ENCODE data around the gene UBE2E3.

UBE2E3 gene

DNA sequence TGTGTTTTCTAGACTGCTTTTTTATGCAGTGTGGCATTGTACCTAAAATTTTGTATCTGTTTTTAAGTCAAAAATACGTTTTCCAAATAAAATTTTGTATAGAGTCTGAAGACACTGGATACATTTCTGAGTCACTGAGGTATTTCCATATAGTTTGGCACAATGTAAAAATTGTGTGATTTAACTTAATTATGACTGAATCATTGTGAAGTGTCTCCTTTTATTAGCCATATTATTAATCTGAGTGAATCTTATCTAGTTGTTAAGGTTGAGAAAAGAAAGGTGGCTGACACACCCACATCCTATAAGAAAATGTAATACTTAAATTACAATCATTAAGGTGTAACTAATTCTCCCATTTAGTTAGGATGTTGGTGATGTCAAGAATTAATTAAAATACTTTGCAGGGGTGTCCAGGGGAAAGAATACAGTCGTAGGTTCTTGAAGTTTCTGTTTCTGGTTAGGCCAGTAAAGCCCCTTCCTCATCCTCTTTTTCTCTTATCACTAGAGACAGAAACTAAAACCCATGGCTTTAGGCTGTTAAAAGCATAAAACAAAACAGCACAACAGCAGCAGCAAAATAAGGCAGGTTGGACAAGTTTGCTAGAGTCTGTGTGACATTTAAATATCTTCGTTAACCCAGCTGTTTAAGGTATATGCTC is 71.6 kb downstream of the UBE2E3 start:
- in situ Hi-C loops (cut with HindIII; ENCODE audit: low sequenced_read_pairs) = no loop called here
- no peak overlapping the region for H3K4me3 ChIP-seq (ENCODE audit: low read depth, low read length)
- DNase-seq (ENCODE audit: low read depth, low spot score) = no peak
- TF ChIP-seq, protein P1, sequence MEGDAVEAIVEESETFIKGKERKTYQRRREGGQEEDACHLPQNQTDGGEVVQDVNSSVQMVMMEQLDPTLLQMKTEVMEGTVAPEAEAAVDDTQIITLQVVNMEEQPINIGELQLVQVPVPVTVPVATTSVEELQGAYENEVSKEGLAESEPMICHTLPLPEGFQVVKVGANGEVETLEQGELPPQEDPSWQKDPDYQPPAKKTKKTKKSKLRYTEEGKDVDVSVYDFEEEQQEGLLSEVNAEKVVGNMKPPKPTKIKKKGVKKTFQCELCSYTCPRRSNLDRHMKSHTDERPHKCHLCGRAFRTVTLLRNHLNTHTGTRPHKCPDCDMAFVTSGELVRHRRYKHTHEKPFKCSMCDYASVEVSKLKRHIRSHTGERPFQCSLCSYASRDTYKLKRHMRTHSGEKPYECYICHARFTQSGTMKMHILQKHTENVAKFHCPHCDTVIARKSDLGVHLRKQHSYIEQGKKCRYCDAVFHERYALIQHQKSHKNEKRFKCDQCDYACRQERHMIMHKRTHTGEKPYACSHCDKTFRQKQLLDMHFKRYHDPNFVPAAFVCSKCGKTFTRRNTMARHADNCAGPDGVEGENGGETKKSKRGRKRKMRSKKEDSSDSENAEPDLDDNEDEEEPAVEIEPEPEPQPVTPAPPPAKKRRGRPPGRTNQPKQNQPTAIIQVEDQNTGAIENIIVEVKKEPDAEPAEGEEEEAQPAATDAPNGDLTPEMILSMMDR (IDR thresholded peaks at IDR 0.05; ENCODE audit: low read depth, low read length) = no peak

DNA sequence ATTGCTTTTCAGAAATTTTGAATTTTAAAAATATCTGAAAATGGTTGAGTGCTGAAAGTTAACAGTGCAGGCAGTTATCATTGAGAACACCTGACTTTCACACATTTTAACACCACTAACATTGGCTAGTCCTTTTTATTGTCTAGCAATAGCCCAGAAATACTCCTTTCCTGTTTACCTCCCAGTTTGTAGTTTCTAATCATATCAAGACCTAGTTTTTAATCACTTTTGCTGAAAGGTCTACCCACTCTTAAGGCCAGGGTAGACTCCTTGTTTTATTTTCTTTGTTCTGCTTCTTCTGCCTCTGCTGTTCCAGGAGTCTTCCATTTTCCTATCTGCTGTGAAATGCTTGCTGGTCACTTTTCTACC is 72.1 kb downstream of the UBE2E3 start:
- DNase-seq (ENCODE audit: low read depth, low spot score) = no peak
- TF ChIP-seq, protein P1 (IDR thresholded peaks at IDR 0.05; ENCODE audit: low read depth, low read length) = no peak
- in situ Hi-C loops (cut with HindIII; ENCODE audit: low sequenced_read_pairs) = no loop called here
- no peak overlapping the region for H3K4me3 ChIP-seq (ENCODE audit: low read depth, low read length)

DNA sequence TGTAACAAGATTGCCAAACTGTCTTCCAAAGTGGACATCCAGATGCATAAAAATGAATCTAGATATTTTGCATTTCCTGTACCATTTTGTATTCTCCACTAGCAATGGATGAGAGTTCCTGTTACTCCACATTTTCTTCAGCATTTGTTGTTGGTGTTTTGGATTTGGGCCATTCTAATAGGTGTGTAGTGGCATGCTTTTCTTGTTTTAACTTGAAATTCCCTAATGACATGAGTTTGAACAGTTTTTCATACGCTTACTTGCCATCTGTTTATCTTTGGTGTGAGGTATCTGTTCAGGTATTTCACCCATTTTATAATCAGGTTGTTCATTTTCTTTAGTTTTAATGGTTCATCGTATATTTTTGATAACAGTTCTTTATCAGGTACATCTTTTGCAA is 73.9 kb downstream of the UBE2E3 start:
- in situ Hi-C loops (cut with HindIII; ENCODE audit: low sequenced_read_pairs) = no loop called here
- TF ChIP-seq, protein P1 (IDR thresholded peaks at IDR 0.05; ENCODE audit: low read depth, low read length) = no peak
- DNase-seq (ENCODE audit: low read depth, low spot score) = no peak
- no peak overlapping the region for H3K4me3 ChIP-seq (ENCODE audit: low read depth, low read length)

DNA sequence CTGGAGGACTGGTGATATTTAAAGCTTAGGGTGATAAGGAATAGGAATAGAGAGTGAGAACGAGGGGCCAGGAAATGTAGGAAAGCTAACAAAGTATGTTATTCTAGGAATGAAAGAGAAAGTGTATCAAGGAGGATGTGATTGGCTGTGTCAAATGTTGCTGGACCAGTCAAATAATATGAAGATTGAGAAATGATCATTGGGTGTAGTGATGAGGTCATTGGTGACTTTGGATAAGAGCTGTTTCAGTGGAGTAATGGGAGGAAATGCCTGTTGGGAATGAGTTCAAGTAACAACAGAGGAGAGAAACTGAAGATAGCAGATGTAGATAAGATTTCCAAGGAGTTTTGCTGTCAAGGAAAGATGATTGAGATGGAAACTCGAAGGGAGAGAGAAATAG is 74.4 kb downstream of the UBE2E3 start:
- TF ChIP-seq, protein P1 (IDR thresholded peaks at IDR 0.05; ENCODE audit: low read depth, low read length) = no peak
- in situ Hi-C loops (cut with HindIII; ENCODE audit: low sequenced_read_pairs) = no loop called here
- no peak overlapping the region for H3K4me3 ChIP-seq (ENCODE audit: low read depth, low read length)
- DNase-seq (ENCODE audit: low read depth, low spot score) = no peak

DNA sequence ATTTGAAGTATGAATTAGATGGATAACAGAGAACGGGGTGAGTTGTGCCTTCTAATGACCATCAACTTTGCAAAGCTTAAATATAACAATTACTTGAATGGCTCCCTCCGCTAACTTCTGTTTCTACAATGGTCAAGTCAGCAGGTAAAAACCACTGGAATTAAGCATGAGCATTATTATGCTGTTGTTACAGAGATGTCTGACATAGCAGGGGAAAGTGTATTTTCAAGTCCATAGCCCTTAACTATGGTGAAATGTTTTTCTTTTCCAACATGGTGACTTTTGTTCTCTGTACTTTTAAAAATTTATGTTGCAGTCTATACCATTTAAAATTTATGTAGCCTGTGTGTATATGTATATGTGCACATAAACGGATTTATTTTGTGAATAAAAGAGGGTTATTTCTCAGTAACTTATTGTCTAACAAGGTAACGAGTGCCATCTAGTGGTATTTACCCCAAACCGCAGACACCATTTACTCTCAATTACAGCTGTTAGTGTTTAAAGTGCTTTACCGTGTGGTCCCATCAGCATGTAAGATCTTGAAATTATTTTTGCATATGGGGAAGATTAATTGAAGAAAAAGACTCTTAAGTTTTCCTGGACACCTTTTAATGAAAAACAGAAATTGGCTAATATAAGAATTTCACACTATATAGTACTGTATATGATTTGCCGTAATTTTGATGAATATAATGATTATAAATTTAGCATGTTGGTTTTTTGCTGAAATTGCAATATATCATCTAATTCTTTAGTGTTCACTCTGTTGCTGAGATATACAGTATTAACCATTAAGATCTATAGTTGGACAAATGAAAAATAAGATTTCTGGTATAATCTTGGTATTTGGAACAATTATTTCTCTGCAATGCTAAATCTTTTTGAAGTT is 78.2 kb downstream of the UBE2E3 start:
- TF ChIP-seq, protein P1 (IDR thresholded peaks at IDR 0.05; ENCODE audit: low read depth, low read length) = peak; percentile 56
- in situ Hi-C loops (cut with HindIII; ENCODE audit: low sequenced_read_pairs) = no loop called here
- peak; percentile 43 for DNase-seq (ENCODE audit: low read depth, low spot score)
- H3K4me3 ChIP-seq (ENCODE audit: low read depth, low read length) = no peak overlapping the region

DNA sequence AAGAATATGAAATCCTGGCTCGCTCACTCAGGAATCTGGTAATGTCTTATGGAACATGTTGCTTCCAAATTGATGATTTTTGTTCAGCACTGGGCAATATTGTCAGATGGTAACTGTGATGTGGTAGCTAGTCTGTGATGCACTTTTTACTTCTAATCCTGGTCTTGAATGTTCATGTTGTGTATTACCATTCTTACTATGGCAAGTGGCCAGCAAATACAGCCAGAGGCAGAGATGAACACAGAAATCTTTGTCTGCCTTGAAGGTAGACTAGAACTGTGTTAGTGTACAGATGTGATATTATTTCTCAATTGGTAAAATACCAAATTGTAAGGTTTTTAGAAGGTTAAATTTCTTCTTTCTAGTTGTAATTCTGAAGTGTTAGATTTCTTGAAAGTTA is 83.3 kb downstream of the UBE2E3 start:
- TF ChIP-seq, protein P1 (IDR thresholded peaks at IDR 0.05; ENCODE audit: low read depth, low read length) = no peak
- no peak for DNase-seq (ENCODE audit: low read depth, low spot score)
- H3K4me3 ChIP-seq (ENCODE audit: low read depth, low read length) = no peak overlapping the region
- in situ Hi-C loops (cut with HindIII; ENCODE audit: low sequenced_read_pairs) = no loop called here

Data from astrocyte of the spinal cord (primary cell).